Neural cell (in vitro differentiated cells): Measurements from ENCODE around the gene MS4A18.

Experiments used
- CTCF ChIP-seq: fragments of 450-650 bp; IDR thresholded peaks from 2 replicates; pipeline ENCODE4 v1.5.1; 2014; ENCODE audit warnings: antibody characterized with exemption, mild to moderate bottlenecking, moderate library complexity; ENCODE audit not compliant: poor library complexity, severe bottlenecking
- EP300 ChIP-seq: fragments of 450-650 bp; conservative IDR thresholded peaks from 2 replicates; pipeline ENCODE4 v1.6.1; 2014; ENCODE audit warnings: antibody characterized with exemption, mild to moderate bottlenecking, moderate library complexity; ENCODE audit not compliant: poor library complexity, severe bottlenecking
- EZH2 ChIP-seq: fragments of 200-600, 300-800 bp; shearing (Covaris generic), sonication (generic); IDR thresholded peaks from 2 replicates; pipeline ENCODE4 v1.6.1; 2014; ENCODE audit warnings: antibody characterized with exemption, low read length, borderline replicate concordance, mild to moderate bottlenecking; ENCODE audit not compliant: insufficient read depth, poor library complexity, severe bottlenecking
- POLR2AphosphoS5 ChIP-seq: IDR thresholded peaks from 2 replicates; pipeline ENCODE4 v1.6.1; 2012
- REST ChIP-seq: IDR thresholded peaks from 2 replicates; pipeline ENCODE4 v1.6.1; 2012; ENCODE audit warnings: borderline replicate concordance

- TF ChIP-seq EP300 (no peak), CTCF (no peak), EZH2 (no peak), POLR2AphosphoS5 (no peak), REST (no peak)
These were observed 40.4 kb downstream of the MS4A18 start for GRCh38 chr11:60764879-60765278.
